HCT116 (cell line): ENCODE results near the gene MEPCE. TPM values are rescaled to one million over a fixed set of nuclear protein-coding genes. Genes with fewer than 3 reads are reported as not detected.

ENCODE experiments used
- ATAC-seq: fragments of 200-7000 bp; cut with Tn5 transposase; 2 replicates; pipeline ENCODE4 v1.9.1; 2020; ENCODE audit warnings: mild to moderate bottlenecking, moderate library complexity
- BruUV-seq: library from RNA; stranded (reverse); fragments of 400-500 nt; replicated peaks from 2 replicates; lab custom pipeline; 2021; lab: Mats Ljungman, UMichigan
- CTCF ChIA-PET: fragments of 300-600 bp; sonication (Branson Sonifier 250); formaldehyde crosslinking; loops from one replicate; lab custom pipeline; 2021; ENCODE audit warnings: antibody characterized with exemption; lab: Charles Lee
- POLR2A ChIA-PET: fragments of 300-600, 350-600 bp; sonication (Branson Sonifier 250); formaldehyde crosslinking; loops from one replicate; lab custom pipeline; 2021; ENCODE audit warnings: antibody characterized with exemption; lab: Charles Lee
- RAD21 ChIA-PET, 2 experiments: fragments of 300-600 bp; sonication (Branson Sonifier 250); formaldehyde crosslinking; loops; one replicate each; lab custom pipeline; 2023; ENCODE audit warnings: low total read pairs in 2 of 2; ENCODE audit not compliant: uncharacterized antibody in 2 of 2, unreplicated experiment in 2 of 2, low non-redundant PET in 1 of 2; lab: Charles Lee
- DNase-seq: peaks from one replicate; pipeline ENCODE4 v3.0.0-alpha.2; 2010; ENCODE audit warnings: low read depth, low spot score
- H2AFZ ChIP-seq: fragments of 200-600 bp; shearing (Covaris generic), sonication (generic); 2 replicates; pipeline ENCODE4 v1.6.1; 2017; ENCODE audit warnings: low read depth, mixed run types, mixed read lengths, antibody characterized with exemption, low read length; ENCODE audit not compliant: poor library complexity, severe bottlenecking
- H3K27ac ChIP-seq: 2 replicates; pipeline ENCODE4 v1.5.1; 2012; ENCODE audit warnings: low read depth, low read length
- H3K27me3 ChIP-seq: fragments of 200-600 bp; sonication (generic); 2 replicates; pipeline ENCODE4 v1.6.1; 2016; ENCODE audit warnings: mixed run types, low read length, mixed read lengths; ENCODE audit not compliant: insufficient read depth
- H3K36me3 ChIP-seq, 2 experiments: fragments of 200-500 bp in 1 of 2; fragments of 200-600 bp in 1 of 2; sonication (Bioruptor generic) in 1 of 2; sonication (generic) in 1 of 2; 2 replicates each; pipeline versions ENCODE4 v1.5.1 to v1.6.1; 2014 to 2016; ENCODE audit warnings: low read length in 2 of 2, inconsistent platforms in 1 of 2, mixed read lengths in 1 of 2, mixed run types in 1 of 2; ENCODE audit not compliant: insufficient read depth in 2 of 2, control insufficient read depth in 1 of 2
- H3K4me1 ChIP-seq, 2 experiments: fragments of 200-600 bp in 1 of 2; sonication (generic) in 1 of 2; 2 replicates each; pipeline versions ENCODE4 v1.5.1 to v1.6.1; 2012 to 2017; ENCODE audit warnings: low read length in 2 of 2, inconsistent platforms in 1 of 2, mild to moderate bottlenecking in 1 of 2, mixed read lengths in 1 of 2, mixed run types in 1 of 2, moderate library complexity in 1 of 2; ENCODE audit not compliant: insufficient read depth in 2 of 2, control insufficient read depth in 1 of 2
- H3K4me2 ChIP-seq: fragments of 200-600 bp; sonication (generic); 2 replicates; pipeline ENCODE4 v1.6.1; 2017; ENCODE audit warnings: mixed run types, low read length, mixed read lengths
- H3K4me3 ChIP-seq, 2 experiments: fragments of 200-600 bp in 1 of 2; sonication (generic) in 1 of 2; replicated peaks in 1 of 2; 2 replicates each; pipeline ENCODE4 v1.5.1; 2011 to 2016; ENCODE audit warnings: low read length in 2 of 2, control low read depth in 1 of 2, low read depth in 1 of 2, mild to moderate bottlenecking in 1 of 2, mixed read lengths in 1 of 2, mixed run types in 1 of 2
- H3K79me2 ChIP-seq: fragments of 200-600 bp; sonication (generic); 2 replicates; pipeline ENCODE4 v1.6.1; 2017; ENCODE audit warnings: mild to moderate bottlenecking, mixed run types, low read length, moderate library complexity, mixed read lengths; ENCODE audit not compliant: insufficient read depth
- H3K9ac ChIP-seq: fragments of 200-600 bp; sonication (generic); 2 replicates; pipeline ENCODE4 v1.6.1; 2016; ENCODE audit warnings: low read length, mixed read lengths
- H3K9me2 ChIP-seq: fragments of 200-600 bp; sonication (generic), shearing (Covaris generic); 2 replicates; pipeline ENCODE4 v1.6.1; 2017; ENCODE audit warnings: mixed run types, mild to moderate bottlenecking, moderate library complexity; ENCODE audit not compliant: insufficient read depth
- H3K9me3 ChIP-seq, 2 experiments: fragments of 200-500 bp in 1 of 2; fragments of 200-600 bp in 1 of 2; sonication (Bioruptor generic) in 1 of 2; sonication (generic) in 1 of 2; 2 replicates each; pipeline ENCODE4 v1.6.1; 2014 to 2017; ENCODE audit warnings: low read length in 2 of 2, mixed read lengths in 2 of 2, inconsistent platforms in 1 of 2, low read depth in 1 of 2, mild to moderate bottlenecking in 1 of 2, mixed run types in 1 of 2, moderate library complexity in 1 of 2; ENCODE audit not compliant: control insufficient read depth in 1 of 2, insufficient read depth in 1 of 2
- H4K20me1 ChIP-seq: fragments of 200-600 bp; sonication (generic), shearing (Covaris generic); 2 replicates; pipeline ENCODE4 v1.6.1; 2017; ENCODE audit warnings: mixed run types, mild to moderate bottlenecking, moderate library complexity; ENCODE audit not compliant: insufficient read depth
- ATF3 ChIP-seq: IDR thresholded peaks from 2 replicates; pipeline ENCODE4 v1.6.1; 2012
- CEBPB ChIP-seq: IDR thresholded peaks from 2 replicates; pipeline ENCODE4 v1.6.1; 2012; ENCODE audit warnings: low read depth
- ELF1 ChIP-seq: IDR thresholded peaks from 2 replicates; pipeline ENCODE4 v1.6.1; 2012; ENCODE audit warnings: low read depth, borderline replicate concordance
- EZH2 ChIP-seq: fragments of 200-600 bp; sonication (generic); IDR thresholded peaks from 2 replicates; pipeline ENCODE4 v1.6.1; 2017; ENCODE audit warnings: antibody characterized with exemption, mixed run types
- EZH2phosphoT487 ChIP-seq: fragments of 200-600 bp; IDR thresholded peaks from 2 replicates; pipeline ENCODE4 v1.6.1; 2018; ENCODE audit warnings: antibody characterized with exemption, borderline replicate concordance
- JUND ChIP-seq: IDR thresholded peaks from 2 replicates; pipeline ENCODE4 v1.6.1; 2012
- POLR2A ChIP-seq: IDR thresholded peaks from 2 replicates; pipeline ENCODE4 v1.7.0; 2011; ENCODE audit warnings: borderline replicate concordance; ENCODE audit not compliant: insufficient read depth, insufficient read length; ENCODE audit errors: extremely low read depth
- POLR2AphosphoS5 ChIP-seq: IDR thresholded peaks from 2 replicates; pipeline ENCODE4 v1.6.1; 2011; ENCODE audit warnings: mild to moderate bottlenecking, low read depth, low read length, moderate library complexity
- RAD21 ChIP-seq: IDR thresholded peaks from 2 replicates; pipeline ENCODE4 v1.6.1; 2012; ENCODE audit warnings: low read depth, mild to moderate bottlenecking
- SP1 ChIP-seq: IDR thresholded peaks from 2 replicates; pipeline ENCODE4 v1.6.1; 2012; ENCODE audit warnings: low read depth
- TCF7L2 ChIP-seq: IDR thresholded peaks from 2 replicates; pipeline ENCODE4 v1.7.0; 2011; ENCODE audit warnings: borderline replicate concordance, inconsistent platforms; ENCODE audit not compliant: insufficient read depth, insufficient read length; ENCODE audit errors: extremely low read depth
- YY1 ChIP-seq: IDR thresholded peaks from 2 replicates; pipeline ENCODE4 v1.6.1; 2011; ENCODE audit warnings: low read length, low read depth, moderate library complexity, mild to moderate bottlenecking; ENCODE audit not compliant: insufficient replicate concordance; ENCODE audit errors: extremely low read depth
- ZFX ChIP-seq: fragments of 450-650 bp; IDR thresholded peaks from 2 replicates; pipeline ENCODE4 v1.6.1; 2017
- intact Hi-C: fragments of 100-400 bp; cut with micrococcal nuclease; formaldehyde crosslinking; loops from 2 replicates; pipeline ENCODE4 v1.10.0; 2022
- total RNA-seq: library from RNA; stranded (reverse); gene quantifications from one replicate; pipeline ENCODE4 v1.2.1, GENCODE V29; 2021; ENCODE audit not compliant: unreplicated experiment
- TF ChIP-seq, protein P1 (sequence below): IDR thresholded peaks from 2 replicates; pipeline ENCODE4 v1.6.1; 2012

MEPCE gene
- total RNA-seq, 1 experiment from 2014 or later = 44.4 TPM

DNA sequence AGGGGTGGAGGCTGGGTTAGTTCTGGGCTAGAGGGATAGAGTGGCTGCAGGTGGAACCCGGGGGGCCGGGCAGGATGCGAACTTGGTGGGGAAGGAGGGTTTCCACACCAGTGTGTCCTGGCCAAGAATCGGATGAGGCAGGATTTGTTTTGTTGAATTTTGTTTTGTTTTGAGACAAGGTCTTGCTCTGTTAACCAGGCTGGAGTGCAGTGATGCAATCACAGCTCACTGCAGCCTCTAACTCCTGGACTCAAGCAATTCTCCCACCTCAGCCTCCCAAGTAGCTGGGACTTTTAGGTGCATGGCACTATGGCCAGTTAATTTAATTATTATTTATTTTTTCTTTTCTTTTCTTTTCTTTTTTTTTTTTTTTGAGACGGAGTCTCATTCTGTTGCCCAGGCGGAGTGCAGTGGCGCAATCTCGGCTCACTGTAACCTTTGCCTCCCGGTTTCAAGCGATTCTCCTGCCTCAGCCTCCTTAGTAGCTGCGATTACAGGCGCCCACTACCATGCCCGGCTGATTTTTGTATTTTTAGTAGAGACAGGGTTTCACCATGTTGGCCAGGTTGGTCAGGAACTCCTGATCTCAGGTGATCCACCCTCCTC lies 19.7 kb downstream of the MEPCE start:
- H3K9me3 ChIP-seq = no peaks in the 10 kb centered on the region
- no peaks in the 10 kb centered on the region for H3K36me3 ChIP-seq
- no peak for ATAC-seq
- no peaks in the 10 kb centered on the region for H4K20me1 ChIP-seq
- H3K27me3 ChIP-seq = no peaks in the 10 kb centered on the region
- intact Hi-C loops = no loop called here
- H3K4me2 ChIP-seq = no peak overlapping the region
- ChIA-PET RAD21 (no interaction called here), POLR2A (interaction anchor here (0.7 kb wide), 1 partner anchor 1504 kb away, joined by 3 read pairs; no protein-coding TSS in a partner anchor), CTCF (interaction anchor here (0.7 to 2.4 kb wide), 5 partner anchors 8 to 137 kb away, joined by 4 to 12 read pairs (median 7); partner anchors contain the start of genes FBXO24, LRCH4, MEPCE and PPP1R35)
- no peaks in the 10 kb centered on the region for H3K9me2 ChIP-seq
- H3K9ac ChIP-seq = no peak overlapping the region
- H3K4me3 ChIP-seq = no peak overlapping the region
- H3K27ac ChIP-seq = no peak overlapping the region
- no TSS peak for BruUV-seq
- TF ChIP-seq POLR2AphosphoS5 (no peak), TCF7L2 (no peak), RAD21 (no peak), EZH2 (no peak), JUND (no peak), ATF3 (no peak), ELF1 (no peak), CEBPB (no peak), YY1 (no peak), EZH2phosphoT487 (no peak), SP1 (no peak), ZFX (no peak), POLR2A (no peak)
- TF ChIP-seq, protein P1, sequence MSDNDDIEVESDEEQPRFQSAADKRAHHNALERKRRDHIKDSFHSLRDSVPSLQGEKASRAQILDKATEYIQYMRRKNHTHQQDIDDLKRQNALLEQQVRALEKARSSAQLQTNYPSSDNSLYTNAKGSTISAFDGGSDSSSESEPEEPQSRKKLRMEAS = no peak
- DNase-seq = no peak
- H3K4me1 ChIP-seq = peaks cover 2 to 23% of the 10 kb centered on the region in 2 experiments; a peak in 3 of 4 replicates
- no peaks in the 10 kb centered on the region for H3K79me2 ChIP-seq
- no peak overlapping the region for H2AFZ ChIP-seq
